Cardiac muscle cell (in vitro differentiated cells and primary cell): ENCODE measurements around the gene ATXN1. TPM values are rescaled to one million over a fixed set of nuclear protein-coding genes. Genes with fewer than 3 reads are reported as not detected.

ENCODE experiments used
- DNase-seq, 2 donors: peaks; one replicate each; pipeline versions ENCODE4 v3.0.0 to v3.0.0-alpha.2; 2010 to 2017; ENCODE audit warnings: low read depth in 1 of 2, low spot score in 1 of 2
- H3K27ac ChIP-seq: fragments of 200-600 bp; sonication (generic); 2 replicates; pipeline ENCODE4 v1.5.1; 2016
- H3K27me3 ChIP-seq: fragments of 200-600 bp; sonication (generic); 2 replicates; pipeline ENCODE4 v1.6.0; 2016; ENCODE audit warnings: control low read depth
- H3K36me3 ChIP-seq: fragments of 200-600 bp; sonication (generic); 2 replicates; pipeline ENCODE4 v1.5.1; 2016; ENCODE audit warnings: control low read depth
- H3K4me1 ChIP-seq: fragments of 200-600 bp; sonication (generic); 2 replicates; pipeline ENCODE4 v1.8.1; 2017; ENCODE audit warnings: low read depth, mild to moderate bottlenecking, mixed run types
- H3K4me3 ChIP-seq: fragments of 200-600 bp; sonication (generic); 2 replicates; pipeline ENCODE4 v1.5.1; 2016; ENCODE audit warnings: mild to moderate bottlenecking
- H3K9me3 ChIP-seq: fragments of 200-600 bp; sonication (generic); 2 replicates; pipeline ENCODE4 v1.5.1; 2017; ENCODE audit warnings: low read depth, mild to moderate bottlenecking, control low read depth
- polyA plus RNA-seq: library from polyadenylated mRNA; unstranded; fragments of >200 nt; fragmentation: Nextera tagmentation; extraction: Ambion mirVana; gene quantifications from 2 replicates; pipeline ENCODE4 v1.2.1, GENCODE V29; 2016
- total RNA-seq: library from RNA; depleted of rRNA; stranded (reverse); fragments of >200 nt; gene quantifications from 2 replicates; pipeline ENCODE4 v1.2.3, GENCODE V29; 2016
- TF ChIP-seq, protein P1 (sequence below): IDR thresholded peaks from 2 replicates; pipeline ENCODE4 v1.5.1; 2012; ENCODE audit warnings: low read depth, mild to moderate bottlenecking, low read length

ATXN1 gene
- total and polyA plus RNA-seq, 2 experiments from 2014 or later: 15.1 to 37.4 TPM

DNA sequence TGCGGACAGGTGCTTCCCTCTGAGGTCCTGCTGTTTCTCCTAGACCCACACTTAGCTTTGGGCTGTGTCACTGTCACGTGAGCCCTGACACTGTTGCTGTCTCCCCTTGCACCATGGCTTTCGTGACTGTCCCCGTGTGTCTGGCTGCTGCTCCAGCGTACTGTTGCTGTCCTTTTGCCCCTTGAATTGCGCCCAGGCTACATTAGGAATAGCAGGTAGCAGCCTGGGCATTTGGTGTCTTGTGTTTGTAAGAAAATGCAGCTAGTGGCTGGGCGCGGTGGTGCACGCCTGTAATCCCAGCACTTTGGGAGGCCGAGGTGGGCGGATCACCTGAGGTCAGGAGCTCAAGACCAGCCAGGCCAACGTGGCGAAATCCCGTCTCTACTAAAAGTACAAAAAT lies 476.8 kb downstream of the ATXN1 start:
- Histone ChIP-seq H3K36me3 (no peaks in the 10 kb centered on the region), H3K27ac (no peak overlapping the region), H3K9me3 (no peaks in the 10 kb centered on the region), H3K27me3 (no peaks in the 10 kb centered on the region), H3K4me1 (no peaks in the 10 kb centered on the region), H3K4me3 (no peak overlapping the region)
- DNase-seq: no peak
- TF ChIP-seq, protein P1, sequence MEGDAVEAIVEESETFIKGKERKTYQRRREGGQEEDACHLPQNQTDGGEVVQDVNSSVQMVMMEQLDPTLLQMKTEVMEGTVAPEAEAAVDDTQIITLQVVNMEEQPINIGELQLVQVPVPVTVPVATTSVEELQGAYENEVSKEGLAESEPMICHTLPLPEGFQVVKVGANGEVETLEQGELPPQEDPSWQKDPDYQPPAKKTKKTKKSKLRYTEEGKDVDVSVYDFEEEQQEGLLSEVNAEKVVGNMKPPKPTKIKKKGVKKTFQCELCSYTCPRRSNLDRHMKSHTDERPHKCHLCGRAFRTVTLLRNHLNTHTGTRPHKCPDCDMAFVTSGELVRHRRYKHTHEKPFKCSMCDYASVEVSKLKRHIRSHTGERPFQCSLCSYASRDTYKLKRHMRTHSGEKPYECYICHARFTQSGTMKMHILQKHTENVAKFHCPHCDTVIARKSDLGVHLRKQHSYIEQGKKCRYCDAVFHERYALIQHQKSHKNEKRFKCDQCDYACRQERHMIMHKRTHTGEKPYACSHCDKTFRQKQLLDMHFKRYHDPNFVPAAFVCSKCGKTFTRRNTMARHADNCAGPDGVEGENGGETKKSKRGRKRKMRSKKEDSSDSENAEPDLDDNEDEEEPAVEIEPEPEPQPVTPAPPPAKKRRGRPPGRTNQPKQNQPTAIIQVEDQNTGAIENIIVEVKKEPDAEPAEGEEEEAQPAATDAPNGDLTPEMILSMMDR: no peak

DNA sequence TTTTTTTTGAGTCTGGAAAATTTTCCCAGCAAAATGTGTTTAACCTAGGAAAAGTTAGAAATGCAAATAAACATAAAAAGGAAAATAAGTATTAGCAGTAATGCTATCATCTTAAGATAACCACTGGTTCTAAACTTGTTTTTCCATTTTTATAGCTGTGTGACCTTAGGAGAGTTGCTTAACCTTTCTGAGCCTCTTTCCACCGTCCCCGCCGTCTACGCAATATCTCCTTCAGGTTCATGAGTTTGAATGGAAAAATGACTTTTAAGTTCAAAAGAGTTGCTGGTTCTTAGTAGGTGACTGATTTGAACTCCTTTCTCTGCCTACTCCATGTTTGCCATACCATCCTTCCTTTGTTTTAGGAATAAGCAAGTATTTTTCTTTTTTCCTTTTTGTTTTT lies 478.9 kb downstream of the ATXN1 start:
- Histone ChIP-seq H3K27me3 (no peaks in the 10 kb centered on the region), H3K9me3 (no peaks in the 10 kb centered on the region), H3K36me3 (no peaks in the 10 kb centered on the region), H3K4me3 (no peak overlapping the region), H3K27ac (no peak overlapping the region), H3K4me1 (peaks cover 9% of the 10 kb centered on the region)
- DNase-seq: no peak
- TF ChIP-seq, protein P1: no peak

DNA sequence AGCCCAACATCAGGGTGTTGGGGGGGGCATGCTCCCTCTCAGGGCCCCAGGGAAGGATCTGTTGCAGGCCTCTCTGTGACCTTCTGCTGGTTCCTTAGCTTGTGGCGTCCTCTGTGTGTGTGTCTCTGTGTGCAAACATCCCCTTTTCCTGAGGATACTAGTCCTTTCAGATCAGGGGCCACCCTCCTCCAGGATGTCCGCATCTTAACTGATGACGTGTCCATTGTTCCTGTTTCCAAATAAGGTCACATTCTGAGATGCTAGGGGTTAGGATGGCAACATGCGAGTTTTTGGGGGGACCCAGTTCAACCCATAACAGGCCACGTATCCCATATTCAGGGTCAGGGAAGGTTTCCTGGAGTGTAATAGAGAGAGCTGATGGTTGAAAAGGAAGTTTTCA lies 482.0 kb downstream of the ATXN1 start:
- Histone ChIP-seq H3K27me3 (no peaks in the 10 kb centered on the region), H3K4me3 (no peak overlapping the region), H3K27ac (no peak overlapping the region), H3K36me3 (no peaks in the 10 kb centered on the region), H3K9me3 (no peaks in the 10 kb centered on the region), H3K4me1 (peaks cover 18% of the 10 kb centered on the region)
- DNase-seq: no peak
- TF ChIP-seq, protein P1: no peak

DNA sequence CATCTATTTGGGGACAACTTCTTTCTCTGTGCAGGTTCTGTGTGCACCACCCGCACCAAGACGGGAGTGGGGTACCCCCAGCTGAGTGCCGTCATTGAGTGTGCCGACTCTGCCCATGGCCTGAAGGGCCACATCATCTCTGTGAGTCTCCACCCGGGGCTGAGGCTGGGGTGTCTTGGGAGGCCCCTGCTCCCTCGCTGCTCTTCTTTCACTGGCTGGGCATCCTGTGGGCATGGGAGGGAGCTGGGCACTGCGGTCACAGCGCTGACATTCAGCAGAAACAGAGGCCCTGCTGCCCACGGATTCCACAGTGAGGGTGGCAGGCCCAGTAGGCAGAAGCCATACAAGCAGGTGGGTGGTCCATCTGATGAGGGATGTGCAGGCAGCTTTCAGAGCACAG lies 482.5 kb downstream of the ATXN1 start:
- Histone ChIP-seq H3K4me3 (no peak overlapping the region), H3K27me3 (no peaks in the 10 kb centered on the region), H3K4me1 (peaks cover 18% of the 10 kb centered on the region), H3K27ac (no peak overlapping the region), H3K36me3 (no peaks in the 10 kb centered on the region), H3K9me3 (no peaks in the 10 kb centered on the region)
- TF ChIP-seq, protein P1: no peak
- DNase-seq: no peak

DNA sequence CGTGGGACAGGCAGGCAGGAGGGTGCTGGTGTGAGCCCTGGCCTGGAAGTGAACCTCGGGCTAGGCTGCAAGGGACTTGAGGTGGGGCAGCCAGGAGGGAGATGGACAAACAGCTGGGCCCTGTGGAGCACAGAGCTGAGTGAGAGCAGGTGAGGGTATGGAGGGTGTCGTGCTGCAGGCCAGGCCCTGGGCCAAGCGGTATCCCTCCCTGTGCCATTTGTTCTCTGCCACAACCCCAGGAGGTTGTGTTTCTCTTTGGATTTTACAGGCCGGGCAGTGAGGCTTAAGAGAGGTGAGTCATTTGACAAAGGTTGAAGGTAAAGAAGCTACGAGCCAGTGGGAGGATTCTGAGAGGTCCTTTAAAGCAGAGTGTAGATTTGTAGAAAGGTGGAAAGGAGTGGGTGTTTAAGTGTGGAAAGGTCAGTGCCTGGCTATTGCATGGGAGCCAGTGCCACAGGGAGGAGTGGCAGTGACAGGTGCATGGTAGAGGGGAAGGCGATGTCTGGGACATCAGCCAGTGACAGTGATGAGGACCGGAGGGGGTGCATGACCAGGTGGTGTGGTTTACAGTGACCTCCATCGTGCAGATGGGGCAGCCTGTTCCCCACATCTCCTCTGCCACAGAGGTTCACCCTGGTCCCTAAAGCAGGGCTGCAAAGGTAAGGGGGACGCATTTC lies 483.1 kb downstream of the ATXN1 start:
- no peak overlapping the region for H3K4me3 ChIP-seq
- H3K4me1 ChIP-seq: peaks cover 18% of the 10 kb centered on the region
- DNase-seq: peak in 1 of 2 donors; percentile 26
- peak overlapping the region; percentile 95 for H3K27ac ChIP-seq
- no peaks in the 10 kb centered on the region for H3K36me3 ChIP-seq
- H3K27me3 ChIP-seq: no peaks in the 10 kb centered on the region
- TF ChIP-seq, protein P1: no peak
- no peaks in the 10 kb centered on the region for H3K9me3 ChIP-seq
